DOHH2 (cell line): ENCODE results near the gene TIMP1.

Experiments
- EZH2phosphoT487 ChIP-seq: fragments of 200-600 bp; sonication (generic); IDR thresholded peaks from 2 replicates; pipeline ENCODE4 v1.6.1; 2017; ENCODE audit warnings: borderline replicate concordance, mild to moderate bottlenecking, antibody characterized with exemption, low read length, moderate library complexity, mixed read lengths
- TF ChIP-seq, protein P1 (sequence below): fragments of 200-600 bp; sonication (generic); IDR thresholded peaks from one replicate; pipeline ENCODE4 v1.5.1; 2014; ENCODE audit warnings: antibody characterized with exemption, mild to moderate bottlenecking, low read depth, low read length; ENCODE audit not compliant: poor library complexity, severe bottlenecking

DNA sequence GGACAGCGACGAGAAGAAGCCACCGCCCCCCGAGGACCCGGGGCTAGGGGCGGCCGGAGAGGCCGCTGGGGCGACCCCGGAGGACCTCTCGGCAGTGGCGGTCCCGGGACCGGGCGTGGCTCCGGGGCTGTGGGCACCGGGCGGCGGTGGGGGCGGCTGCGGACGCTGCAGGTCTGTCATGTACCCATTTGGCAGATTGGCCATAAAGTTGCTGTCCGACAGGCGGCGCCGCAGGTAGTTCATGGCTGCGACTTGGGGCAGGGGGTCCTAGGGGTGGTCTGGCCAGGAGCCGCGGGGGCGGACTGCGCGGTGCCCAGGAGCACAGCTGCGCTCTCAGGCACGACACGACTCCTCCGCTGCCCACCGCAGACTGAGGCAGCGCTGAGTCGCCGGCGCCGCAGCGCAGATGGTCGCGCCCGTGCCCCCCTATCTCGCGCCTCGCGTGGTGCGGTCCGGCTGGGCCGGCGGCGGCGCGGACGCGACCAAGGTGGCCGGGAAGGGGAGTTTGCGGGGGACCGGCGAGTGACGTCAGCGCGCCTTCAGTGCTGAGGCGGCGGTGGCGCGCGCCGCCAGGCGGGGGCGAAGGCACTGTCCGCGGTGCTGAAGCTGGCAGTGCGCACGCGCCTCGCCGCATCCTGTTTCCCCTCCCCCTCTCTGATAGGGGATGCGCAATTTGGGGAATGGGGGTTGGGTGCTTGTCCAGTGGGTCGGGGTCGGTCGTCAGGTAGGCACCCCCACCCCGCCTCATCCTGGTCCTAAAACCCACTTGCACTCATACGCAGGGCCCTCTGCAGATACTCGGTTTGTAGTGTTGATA, 37.5 kb downstream of the TIMP1 start, which contains the start of gene SYN1:
- TF ChIP-seq, protein P1, sequence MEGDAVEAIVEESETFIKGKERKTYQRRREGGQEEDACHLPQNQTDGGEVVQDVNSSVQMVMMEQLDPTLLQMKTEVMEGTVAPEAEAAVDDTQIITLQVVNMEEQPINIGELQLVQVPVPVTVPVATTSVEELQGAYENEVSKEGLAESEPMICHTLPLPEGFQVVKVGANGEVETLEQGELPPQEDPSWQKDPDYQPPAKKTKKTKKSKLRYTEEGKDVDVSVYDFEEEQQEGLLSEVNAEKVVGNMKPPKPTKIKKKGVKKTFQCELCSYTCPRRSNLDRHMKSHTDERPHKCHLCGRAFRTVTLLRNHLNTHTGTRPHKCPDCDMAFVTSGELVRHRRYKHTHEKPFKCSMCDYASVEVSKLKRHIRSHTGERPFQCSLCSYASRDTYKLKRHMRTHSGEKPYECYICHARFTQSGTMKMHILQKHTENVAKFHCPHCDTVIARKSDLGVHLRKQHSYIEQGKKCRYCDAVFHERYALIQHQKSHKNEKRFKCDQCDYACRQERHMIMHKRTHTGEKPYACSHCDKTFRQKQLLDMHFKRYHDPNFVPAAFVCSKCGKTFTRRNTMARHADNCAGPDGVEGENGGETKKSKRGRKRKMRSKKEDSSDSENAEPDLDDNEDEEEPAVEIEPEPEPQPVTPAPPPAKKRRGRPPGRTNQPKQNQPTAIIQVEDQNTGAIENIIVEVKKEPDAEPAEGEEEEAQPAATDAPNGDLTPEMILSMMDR: peak; percentile 35
- no peak for TF ChIP-seq EZH2phosphoT487
